HepG2 (cell line): Measurements from ENCODE around the gene EPB41L1. TPM values are rescaled to one million over a fixed set of nuclear protein-coding genes. Genes with fewer than 3 reads are reported as not detected.

Experiments used
- ATAC-seq: fragments of 200-7000 bp; cut with Tn5 transposase; 3 replicates; pipeline ENCODE4 v1.9.1; 2020; ENCODE audit warnings: mild to moderate bottlenecking, moderate library complexity
- BruUV-seq: library from RNA; stranded (reverse); fragments of 400-500 nt; replicated peaks from 2 replicates; lab custom pipeline; 2021; lab: Mats Ljungman, UMichigan
- CTCF ChIA-PET: fragments of 300-600 bp; formaldehyde crosslinking; extraction: SDS; loops from one replicate; lab custom pipeline; 2021; ENCODE audit warnings: low total read pairs, inconsistent platforms, low intra/inter-chr PET ratio; lab: Yijun Ruan, JAX
- POLR2A ChIA-PET: fragments of 350-600 bp; sonication (Branson Sonifier 250); formaldehyde crosslinking; loops from one replicate; lab custom pipeline; 2020; ENCODE audit warnings: antibody characterized with exemption, inconsistent platforms; lab: Yijun Ruan, JAX
- DNase-seq: peaks from one replicate; pipeline ENCODE4 v3.0.0-alpha.2; 2015; ENCODE audit warnings: low spot score
- FAIRE-seq: peaks from 3 replicates; lab custom pipeline; 2011; peaks lifted over from hg19 to GRCh38; lab: Jason Lieb, UNC
- H2AFZ ChIP-seq: one replicate; pipeline ENCODE4 v1.6.1; 2011; ENCODE audit warnings: low read length, inconsistent platforms
- H3K27ac ChIP-seq: fragments of 300-600 bp; 3 replicates; pipeline ENCODE4 v1.8.0; 2011; ENCODE audit warnings: mixed run types, mild to moderate bottlenecking, mixed read lengths, low read length, inconsistent platforms; ENCODE audit not compliant: insufficient read depth; ENCODE audit errors: extremely low read length
- H3K27me3 ChIP-seq, 2 experiments: fragments of 200-600 bp in 1 of 2; 2 replicates in 1 of 2; 3 replicates in 1 of 2; pipeline versions ENCODE4 v1.6.0 to v1.8.0; 2011; ENCODE audit warnings: low read length in 2 of 2, mild to moderate bottlenecking in 2 of 2, moderate library complexity in 2 of 2, inconsistent platforms in 1 of 2; ENCODE audit not compliant: insufficient read depth in 2 of 2, control insufficient read depth in 1 of 2
- H3K36me3 ChIP-seq, 2 experiments: fragments of 200-600 bp in 1 of 2; replicated peaks in 1 of 2; 2 replicates in 1 of 2; 3 replicates in 1 of 2; pipeline versions ENCODE4 v1.5.1 to v1.8.0; 2011; ENCODE audit warnings: low read length in 2 of 2, inconsistent platforms in 1 of 2; ENCODE audit not compliant: insufficient read depth in 2 of 2, control insufficient read depth in 1 of 2
- H3K4me1 ChIP-seq: 2 replicates; pipeline ENCODE4 v1.5.1; 2012; ENCODE audit warnings: low read length, inconsistent platforms; ENCODE audit not compliant: insufficient read depth
- H3K4me2 ChIP-seq: 2 replicates; pipeline ENCODE4 v1.6.0; 2011; ENCODE audit warnings: low read depth, low read length, inconsistent platforms
- H3K4me3 ChIP-seq, 3 experiments: fragments of 200-600 bp in 1 of 3; sonication (generic), shearing (Covaris generic) in 1 of 3; replicated peaks in 1 of 3; 2 replicates each; pipeline ENCODE4 v1.5.1; 2011 to 2016; ENCODE audit warnings: low read length in 3 of 3, inconsistent platforms in 2 of 3, low read depth in 2 of 3, mild to moderate bottlenecking in 2 of 3, control low read depth in 1 of 3, mixed read lengths in 1 of 3; ENCODE audit not compliant: insufficient read depth in 1 of 3
- H3K79me2 ChIP-seq: one replicate; pipeline ENCODE4 v1.6.1; 2011; ENCODE audit warnings: low read length, inconsistent platforms; ENCODE audit not compliant: insufficient read depth
- H3K9ac ChIP-seq: 2 replicates; pipeline ENCODE4 v1.6.0; 2011; ENCODE audit warnings: mild to moderate bottlenecking, low read depth, low read length, inconsistent platforms; ENCODE audit not compliant: insufficient read depth
- H3K9me3 ChIP-seq: 2 replicates; pipeline ENCODE4 v1.5.1; 2012; ENCODE audit warnings: mild to moderate bottlenecking, low read length
- H4K20me1 ChIP-seq: 2 replicates; pipeline ENCODE4 v1.6.0; 2011; ENCODE audit warnings: inconsistent platforms, mild to moderate bottlenecking, low read length, moderate library complexity; ENCODE audit not compliant: insufficient read depth
- ATF6 ChIP-seq: sonication (generic); formaldehyde crosslinking; conservative IDR thresholded peaks from 2 replicates; pipeline ENCODE4 v1.4.0; 2020; ENCODE audit warnings: missing genetic modification reagents
- ATM ChIP-seq: fragments of 450-650 bp; IDR thresholded peaks from 2 replicates; pipeline ENCODE4 v1.7.1; 2017; ENCODE audit warnings: mild to moderate bottlenecking, borderline replicate concordance
- DZIP1 ChIP-seq: sonication (generic); formaldehyde crosslinking; IDR thresholded peaks from 2 replicates; pipeline ENCODE4 v1.5.0; 2020; ENCODE audit warnings: mild to moderate bottlenecking, missing genetic modification reagents
- EZH2 ChIP-seq: conservative IDR thresholded peaks from 2 replicates; pipeline ENCODE4 v1.6.1; 2012; ENCODE audit warnings: mild to moderate bottlenecking, low read depth, low read length, moderate library complexity
- HNRNPL ChIP-seq: fragments of 200-400 bp; formaldehyde crosslinking; IDR thresholded peaks from 2 replicates; pipeline ENCODE4 v1.6.1; 2017; ENCODE audit warnings: mild to moderate bottlenecking, low read depth, low read length
- MED13 ChIP-seq: sonication (generic); formaldehyde crosslinking; IDR thresholded peaks from 2 replicates; pipeline ENCODE4 v1.5.0; 2020; ENCODE audit warnings: missing genetic modification reagents
- RAD21 ChIP-seq: fragments of 450-650 bp; formaldehyde crosslinking; IDR thresholded peaks from 2 replicates; pipeline ENCODE4 v1.5.0; 2020; ENCODE audit warnings: mild to moderate bottlenecking
- SNAPC5 ChIP-seq: sonication (generic); formaldehyde crosslinking; IDR thresholded peaks from 2 replicates; pipeline ENCODE4 v1.8.1; 2023; ENCODE audit warnings: mild to moderate bottlenecking, missing genetic modification reagents, borderline replicate concordance
- SNRNP70 ChIP-seq: fragments of 200-400 bp; formaldehyde crosslinking; IDR thresholded peaks from 2 replicates; pipeline ENCODE4 v1.6.1; 2017; ENCODE audit warnings: mild to moderate bottlenecking, low read depth, low read length, moderate library complexity
- ZNF350 ChIP-seq: sonication (generic); formaldehyde crosslinking; IDR thresholded peaks from 2 replicates; pipeline ENCODE4 v1.4.0; 2020; ENCODE audit warnings: mild to moderate bottlenecking, low read depth, missing genetic modification reagents, borderline replicate concordance
- ZNF564 ChIP-seq: sonication (generic); formaldehyde crosslinking; IDR thresholded peaks from 2 replicates; pipeline ENCODE4 v1.8.1; 2023; ENCODE audit warnings: mild to moderate bottlenecking, missing genetic modification reagents
- ZNF574 ChIP-seq: sonication (generic); formaldehyde crosslinking; IDR thresholded peaks from 2 replicates; pipeline ENCODE4 v1.4.0; 2020; ENCODE audit warnings: missing genetic modification reagents
- ZNF605 ChIP-seq: sonication (generic); formaldehyde crosslinking; IDR thresholded peaks from 2 replicates; pipeline ENCODE4 v1.8.0; 2022; ENCODE audit warnings: mild to moderate bottlenecking, missing genetic modification reagents
- ZNF670 ChIP-seq: sonication (generic); formaldehyde crosslinking; IDR thresholded peaks from 2 replicates; pipeline ENCODE4 v1.8.0; 2022; ENCODE audit warnings: mild to moderate bottlenecking, missing genetic modification reagents, borderline replicate concordance
- ZNF883 ChIP-seq: sonication (generic); formaldehyde crosslinking; IDR thresholded peaks from 2 replicates; pipeline ENCODE4 v1.5.1; 2020; ENCODE audit warnings: mild to moderate bottlenecking, missing genetic modification reagents; ENCODE audit errors: not compliant biosample characterization
- WGBS: methylation state at CpG from one replicate; pipeline ENCODE4 v1.1.6; 2017; ENCODE audit warnings: low lambda C conversion rate; 5-methylcytosine and 5-hydroxymethylcytosine counted together
- in situ Hi-C: cut with HindIII; loops from 2 replicates; pipeline ENCODE4 v1.10.0; 2017; ENCODE audit warnings: low pct_unique_long_range_greater_than_20kb; ENCODE audit not compliant: extremely low pct_ligation_motif_present
- intact Hi-C: fragments of 100-400 bp; cut with micrococcal nuclease; formaldehyde crosslinking; loops from one replicate; pipeline ENCODE4 v1.10.0; 2022; ENCODE audit not compliant: unreplicated experiment
- polyA plus RNA-seq, 8 experiments: library from polyadenylated mRNA; depleted of rRNA in 3 of 8; stranded (reverse) in 7 of 8; unstranded in 1 of 8; fragments of >200 nt; fragmentation: Illumina TruSeq in 4 of 8; extraction: Trizol in 4 of 8; gene quantifications; 2 replicates each; pipeline versions ENCODE4 v1.2.1 to v1.2.3, GENCODE V29; 2011 to 2016; ENCODE audit warnings: low read depth in 4 of 8, missing spikeins in 1 of 8, mixed read lengths in 1 of 8; ENCODE audit not compliant: insufficient read depth in 1 of 8
- total RNA-seq, 5 experiments: library from RNA; depleted of rRNA; stranded (reverse); fragments of >200 nt; fragmentation: Illumina TruSeq; extraction: Trizol; gene quantifications; 2 replicates each; pipeline ENCODE4 v1.2.3, GENCODE V29; 2016; ENCODE audit warnings: low read depth in 1 of 5
- TF ChIP-seq, protein P1 (sequence below): sonication (generic); formaldehyde crosslinking; IDR thresholded peaks from 2 replicates; pipeline ENCODE4 v1.8.1; 2023; ENCODE audit warnings: missing genetic modification reagents, mild to moderate bottlenecking, borderline replicate concordance

The EPB41L1 gene
- total and polyA plus RNA-seq, 2 of the 13 experiments (the other 11 are each of a cell fraction or from before 2014, with no cell fraction given): 16.7 to 39.0 TPM

DNA sequence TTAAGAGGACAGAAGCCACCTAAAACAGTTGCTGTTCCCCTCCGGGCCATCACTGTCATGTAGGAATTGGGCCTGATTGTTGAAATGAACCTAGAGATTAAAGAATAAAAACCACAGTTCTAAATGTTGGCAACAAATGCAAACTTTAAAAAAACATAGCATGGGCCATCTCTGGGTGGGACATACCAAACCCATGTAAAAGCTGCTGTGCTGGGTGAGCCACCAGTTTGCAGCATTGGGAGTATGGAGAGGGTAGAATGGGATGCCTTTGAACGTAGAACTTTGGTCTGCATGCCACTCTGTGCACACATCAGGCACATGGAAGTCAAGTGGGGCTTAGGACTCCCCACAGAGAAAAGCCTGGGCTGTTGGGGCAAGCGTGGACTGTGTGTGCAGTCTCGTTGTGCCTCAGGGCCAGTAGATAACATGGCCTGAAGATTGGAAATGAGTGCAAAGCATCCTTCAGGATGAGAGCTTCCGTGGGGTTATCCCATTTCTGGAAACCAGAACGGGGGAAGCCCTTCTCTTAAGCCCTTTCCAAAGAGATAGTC, 28.1 kb downstream of the EPB41L1 start:
- 15% methylated on average over 6 of the region's 6 CpGs for WGBS
- POLR2A ChIA-PET: interaction anchor here (0.7 to 4.5 kb wide), 10 partner anchors 10 to 229 kb away, joined by 3 to 18 read pairs (median 4); partner anchors contain the start of gene SCAND1
- TF ChIP-seq ZNF883 (CRISPR knock-in tag): no peak
- no peak for TF ChIP-seq SNAPC5
- TF ChIP-seq ZNF605 (CRISPR knock-in tag): 0 out of 2 replicates have a peak, but pooled peaks have one; percentile 53
- TF ChIP-seq EZH2: no peak
- TF ChIP-seq RAD21 (CRISPR knock-in tag): peak; percentile 37; the same call in 1 of the 2 replicates
- TF ChIP-seq MED13: no peak
- TF ChIP-seq ZNF564 (CRISPR knock-in tag): peak; percentile 88; the same call in 1 of the 2 replicates
- TF ChIP-seq ATM: no peak
- no peak for TF ChIP-seq SNRNP70
- TF ChIP-seq ZNF670: no peak; the same call in 1 of the 2 replicates
- peak; percentile 62 for TF ChIP-seq ZNF574 (CRISPR knock-in tag)
- no peak for TF ChIP-seq DZIP1 (CRISPR knock-in tag)
- TF ChIP-seq HNRNPL: no peak
- no peak for TF ChIP-seq ZNF350 (CRISPR knock-in tag)
- no peak; the same call in 1 of the 2 replicates for TF ChIP-seq ATF6 (CRISPR knock-in tag)
- TF ChIP-seq, protein P1, sequence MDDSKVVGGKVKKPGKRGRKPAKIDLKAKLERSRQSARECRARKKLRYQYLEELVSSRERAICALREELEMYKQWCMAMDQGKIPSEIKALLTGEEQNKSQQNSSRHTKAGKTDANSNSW (CRISPR knock-in tag): no peak; the same call in 1 of the 2 replicates

More for the DNA sequence above, 28.1 kb downstream of the EPB41L1 start:
- Histone ChIP-seq H3K27me3 (no peaks in the 10 kb centered on the region), H2AFZ (no peak overlapping the region), H3K79me2 (no peaks in the 10 kb centered on the region), H3K9ac (peak overlapping the region; percentile 72), H3K27ac (peak overlapping the region; percentile 94), H3K4me3 (peak overlapping the region in 1 of 3 experiments; percentile 41; a peak in 2 of 6 replicates), H3K4me1 (peaks cover 46% of the 10 kb centered on the region), H3K9me3 (no peaks in the 10 kb centered on the region), H3K4me2 (peak overlapping the region; percentile 69), H3K36me3 (peaks cover 9 to 17% of the 10 kb centered on the region in 2 experiments; a peak in 3 of 5 replicates), H4K20me1 (no peaks in the 10 kb centered on the region)
- intact Hi-C loops: loop anchor here (2.0 kb wide), 2 partner anchors 16 to 26 kb away; no protein-coding TSS in a partner anchor
- TSS peak; percentile 99 for BruUV-seq
- CTCF ChIA-PET: no interaction called here
- ATAC-seq (peak; percentile 89), FAIRE-seq (no peak), DNase-seq (peak; percentile 84)
- in situ Hi-C loops: no loop called here
